Erythroblast (primary cell): ENCODE data around the gene C8B.

Experiments used
- GATA1 ChIP-seq: IDR thresholded peaks from 2 replicates; pipeline ENCODE4 v1.6.1; 2011; ENCODE audit warnings: low read depth, mild to moderate bottlenecking, control low read depth, low read length, moderate library complexity
- POLR2A ChIP-seq: IDR thresholded peaks from 2 replicates; pipeline ENCODE4 v1.6.1; 2011; ENCODE audit warnings: mild to moderate bottlenecking, low read length

GRCh38 chr1:56923201-56923600 lies 42.6 kb downstream of the C8B start:
- no peak for TF ChIP-seq POLR2A
- TF ChIP-seq GATA1, result no peak
